NCI-H187 (cell line): ENCODE measurements around the gene CBS.
"Not testable (repeated sequence)": the region's sequence is repeated elsewhere in the genome, so short reads cannot be mapped to it uniquely, and the experiment has no call there.

Source experiments
- DNase-seq, 2 experiments: peaks; one replicate each; lab custom pipeline; 2025; lab: John Stamatoyannopoulos, UW

CBS gene

DNA sequence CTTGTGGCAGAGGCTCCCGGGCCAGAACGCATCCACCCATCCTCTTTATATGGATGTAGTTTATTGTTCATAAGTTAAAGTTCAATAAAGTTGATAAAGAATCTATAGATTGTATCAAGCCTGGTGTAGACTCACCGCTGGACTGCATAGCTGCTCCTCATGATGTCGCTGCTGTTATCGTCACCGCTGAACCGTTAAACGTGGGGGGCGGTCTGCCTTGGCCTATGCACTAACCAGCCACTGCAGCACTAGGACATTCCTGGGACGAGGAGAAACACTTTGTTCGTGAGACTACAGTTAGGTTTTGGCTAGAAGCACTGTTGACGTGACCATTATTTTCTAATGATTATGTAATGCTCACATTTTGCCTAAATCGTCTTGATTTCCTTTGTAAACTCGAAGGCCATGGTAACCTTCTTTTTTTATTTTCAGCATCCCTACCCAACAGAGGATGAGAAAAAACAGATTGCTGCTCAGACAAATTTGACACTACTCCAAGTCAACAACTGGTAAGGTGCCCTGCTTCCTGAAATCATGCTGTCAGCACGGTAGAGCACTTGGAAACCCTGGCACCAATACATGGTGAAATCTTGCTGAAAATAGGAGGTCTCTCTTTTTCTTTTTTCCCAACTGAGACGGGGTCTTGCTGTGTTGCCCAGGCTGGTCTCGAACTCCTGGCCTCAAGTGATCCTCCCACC lies 51.0 kb downstream of the CBS start:
- DNase-seq = no peak

DNA sequence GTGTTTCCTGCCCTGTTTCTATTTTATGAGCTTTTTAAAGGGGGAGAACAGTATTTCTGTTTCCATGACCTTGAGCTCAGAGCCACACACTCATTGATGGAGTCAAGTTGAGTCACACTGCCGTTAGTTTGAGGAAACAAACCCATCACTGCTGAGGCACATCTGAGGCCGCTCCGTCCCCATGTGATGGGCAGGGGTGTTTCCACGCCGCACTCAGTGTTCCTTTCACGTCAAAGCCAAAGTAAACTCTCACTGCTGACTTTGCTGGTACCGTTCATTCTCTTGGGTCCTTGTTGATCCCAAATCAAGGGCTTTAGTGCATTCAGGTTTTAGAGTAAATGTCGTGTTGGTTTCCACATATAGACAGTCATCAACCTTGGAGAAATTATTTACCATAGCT lies 52.5 kb downstream of the CBS start:
- no peak for DNase-seq

GRCh38 chr21:43021756-43022600 lies 53.7 kb downstream of the CBS start:
- no peak for DNase-seq

DNA sequence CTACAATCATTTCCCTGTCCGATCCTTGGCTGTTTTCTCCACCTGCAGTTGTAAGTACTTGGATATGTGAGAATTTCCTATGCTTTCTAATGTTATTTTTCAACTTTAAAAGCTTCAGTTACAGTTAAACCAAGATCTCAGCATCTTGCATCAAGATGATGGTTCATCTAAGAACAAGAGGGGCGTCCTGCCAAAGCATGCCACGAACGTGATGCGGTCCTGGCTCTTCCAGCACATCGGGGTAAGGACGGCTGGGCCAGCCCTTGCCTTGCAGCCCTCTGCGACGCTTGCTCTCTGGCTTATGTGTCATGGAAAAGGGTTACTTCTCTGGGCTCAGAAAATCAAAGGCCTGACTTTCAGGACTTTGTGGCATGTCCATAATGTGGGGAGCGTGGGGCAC lies 54.4 kb downstream of the CBS start:
- no peak for DNase-seq

GRCh38 chr21:43020771-43021170 lies 54.9 kb downstream of the CBS start:
- no peak for DNase-seq

DNA sequence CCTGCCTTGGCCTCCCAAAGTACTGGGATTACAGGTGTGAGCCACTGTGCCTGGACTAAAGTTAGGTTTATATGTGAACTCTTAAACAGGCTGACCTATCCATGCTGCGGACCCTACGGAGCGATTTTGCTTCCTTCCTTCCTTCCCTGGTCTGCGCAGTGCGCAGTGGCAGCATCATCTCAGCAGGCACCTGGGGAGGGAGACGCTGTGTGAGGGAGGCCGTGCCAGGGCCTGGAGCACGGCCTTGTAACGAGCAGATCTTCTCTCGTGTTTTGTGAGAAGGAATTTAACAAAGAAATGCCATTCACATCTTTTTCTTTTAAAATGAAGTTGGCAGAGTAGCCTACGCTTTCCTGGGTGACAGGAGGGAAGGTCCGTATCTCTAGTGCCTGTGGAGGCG lies 55.5 kb downstream of the CBS start:
- no peak for DNase-seq

- DNase-seq = no peak
These were observed 57.1 kb downstream of the CBS start for GRCh38 chr21:43018519-43018918.

- DNase-seq = no peak
These were observed 58.9 kb downstream of the CBS start for GRCh38 chr21:43016728-43017127.

GRCh38 chr21:43015906-43016540 lies 59.6 kb downstream of the CBS start:
- DNase-seq = no peak

GRCh38 chr21:43012596-43012995 lies 63.0 kb downstream of the CBS start:
- DNase-seq = no peak

- DNase-seq = no peak
These were observed 68.8 kb downstream of the CBS start for GRCh38 chr21:43006874-43007208.

DNA sequence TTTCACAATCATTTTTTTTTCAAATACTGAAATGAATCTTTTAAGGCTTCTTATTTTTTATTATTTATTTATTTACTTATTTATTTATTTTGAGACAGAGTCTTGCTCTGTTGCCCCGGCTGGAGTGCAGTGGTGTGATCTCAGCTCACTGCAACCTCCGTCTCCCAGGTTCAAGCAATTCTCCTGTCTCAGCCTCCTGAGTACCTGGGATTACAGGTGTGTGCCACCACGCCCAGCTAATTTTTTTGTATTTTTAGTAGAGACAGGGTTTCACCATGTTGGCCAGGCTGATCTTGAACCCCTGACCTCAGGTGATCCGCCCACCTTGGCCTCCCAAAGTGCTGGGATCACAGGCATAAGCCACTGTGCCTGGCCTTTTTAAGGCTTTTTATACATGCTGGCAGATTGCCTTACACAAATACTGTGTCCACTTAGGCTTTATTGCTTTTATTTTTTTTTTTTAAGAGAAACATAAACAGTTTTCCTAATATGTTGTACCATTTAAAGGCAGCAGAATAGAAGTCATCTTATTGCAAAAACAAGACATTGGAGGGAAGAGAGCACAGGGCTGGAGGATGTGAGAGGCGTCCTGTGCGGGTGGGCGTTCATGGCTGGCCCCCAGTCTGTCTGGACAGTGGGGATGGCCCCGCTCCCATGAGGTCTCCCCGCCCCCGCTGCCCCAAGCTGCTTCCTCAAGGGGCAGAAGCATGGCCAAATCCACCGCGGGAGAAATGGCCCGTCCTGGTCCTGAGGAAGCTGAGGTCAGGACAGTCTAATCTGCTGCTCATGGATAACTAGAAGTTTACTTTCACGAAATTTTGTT lies 69.4 kb downstream of the CBS start:
- DNase-seq = not testable (repeated sequence)

DNA sequence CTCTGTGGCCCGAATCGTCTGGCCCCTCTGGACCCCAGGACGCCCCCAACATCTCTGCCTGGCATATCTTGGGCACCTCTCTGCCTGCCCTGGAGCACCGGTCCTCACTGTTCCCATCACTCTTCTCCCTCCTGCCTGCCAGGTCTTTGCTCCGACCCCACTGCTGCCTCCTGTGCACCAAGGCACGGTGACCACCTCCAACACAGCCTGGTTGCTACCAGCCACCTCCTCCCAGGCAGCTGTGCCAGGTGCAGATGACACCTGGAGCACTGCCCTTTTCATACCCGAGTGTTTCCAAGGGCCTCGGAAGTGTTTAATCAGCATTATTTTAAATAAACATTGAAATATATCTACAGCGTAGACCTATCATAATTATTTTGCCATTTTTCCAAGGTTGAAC lies 70.0 kb downstream of the CBS start:
- no peak for DNase-seq

DNA sequence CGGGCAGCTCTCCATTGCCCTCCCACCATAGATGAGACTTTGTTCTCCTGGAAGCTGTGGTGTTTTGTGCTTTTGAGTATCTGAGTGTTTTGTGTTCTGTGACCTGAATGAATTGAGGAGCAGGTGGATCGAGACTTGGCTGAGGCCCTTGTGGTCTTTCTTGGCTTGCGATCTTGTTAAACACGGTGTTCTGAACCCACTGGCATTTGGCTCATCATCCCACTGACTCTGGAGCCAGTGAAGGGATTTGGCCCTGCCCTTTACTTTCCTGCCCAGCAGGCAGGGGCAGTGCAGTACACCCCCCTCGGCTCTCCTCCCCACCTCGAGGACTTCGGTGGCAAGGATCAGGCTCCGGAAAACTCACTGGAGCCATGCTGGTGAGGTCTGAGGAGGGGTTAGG lies 70.7 kb downstream of the CBS start:
- no peak for DNase-seq
